Type B pancreatic cell (in vitro differentiated cells): Measurements from ENCODE around the gene LAPTM5. TPM values are rescaled to one million over a fixed set of nuclear protein-coding genes. Genes with fewer than 3 reads are reported as not detected.

Experiments used
- DNase-seq: peaks from one replicate; pipeline ENCODE4 v3.0.0; 2021; ENCODE audit warnings: mixed read lengths; ENCODE audit not compliant: unreplicated experiment; ENCODE audit errors: extremely low spot score
- H3K27ac Mint-ChIP-seq: 2 replicates; pipeline ENCODE4 v1.8.0; 2021; ENCODE audit warnings: mild to moderate bottlenecking, mixed read lengths
- H3K27me3 Mint-ChIP-seq: 2 replicates; pipeline ENCODE4 v1.8.0; 2021; ENCODE audit warnings: mixed read lengths
- H3K36me3 Mint-ChIP-seq: 2 replicates; pipeline ENCODE4 v1.8.0; 2021; ENCODE audit warnings: mixed read lengths
- H3K4me1 Mint-ChIP-seq: one replicate; pipeline ENCODE4 v1.8.0; 2021; ENCODE audit warnings: mixed read lengths; ENCODE audit not compliant: unreplicated experiment
- H3K4me3 Mint-ChIP-seq: 2 replicates; pipeline ENCODE4 v1.8.0; 2021; ENCODE audit warnings: mild to moderate bottlenecking, mixed read lengths
- H3K9me3 Mint-ChIP-seq: 2 replicates; pipeline ENCODE4 v1.8.0; 2021; ENCODE audit warnings: mixed read lengths
- CTCF ChIP-seq: fragments of 200-600 bp; sonication (generic); conservative IDR thresholded peaks from 2 replicates; pipeline ENCODE4 v1.5.0; 2021; ENCODE audit warnings: antibody characterized with exemption, mild to moderate bottlenecking
- total RNA-seq: library from RNA; stranded (reverse); gene quantifications from 2 replicates; pipeline ENCODE4 v1.2.1, GENCODE V29; 2021; ENCODE audit warnings: low replicate concordance

The LAPTM5 gene
- total RNA-seq, 1 donor from 2014 or later = 0.24 TPM

DNA sequence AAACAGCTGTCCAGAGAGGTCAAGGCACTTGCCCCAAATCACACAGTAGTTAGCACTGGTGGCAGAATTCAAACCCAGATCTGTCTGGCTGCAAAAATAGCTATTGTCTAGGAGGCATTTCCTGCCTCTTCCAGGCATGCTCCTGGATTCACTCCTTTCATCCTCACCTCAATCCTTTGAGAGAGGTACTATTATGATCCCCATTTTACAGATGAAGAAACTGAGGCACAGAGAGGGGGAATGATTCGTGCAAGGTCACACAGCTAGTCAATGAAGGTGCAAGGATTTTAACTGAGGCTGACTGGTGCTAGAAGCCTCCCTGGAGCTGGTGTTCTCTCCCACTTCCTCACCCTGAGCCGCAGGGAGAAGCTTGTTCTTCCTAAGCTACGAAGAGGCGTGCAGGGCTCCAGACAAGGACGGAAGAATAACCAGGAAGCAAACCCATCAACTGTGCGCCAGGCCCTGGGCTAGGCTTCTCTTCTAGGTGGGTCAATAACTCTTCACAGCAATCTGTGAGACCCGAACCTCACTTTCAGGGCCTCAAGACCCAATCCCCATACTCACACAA is 631 bp upstream of the LAPTM5 start:
- no peak for DNase-seq
- no peak overlapping the region for H3K4me3 Mint-ChIP-seq
- H3K27ac Mint-ChIP-seq = no peak overlapping the region
- no peaks in the 10 kb centered on the region for H3K9me3 Mint-ChIP-seq
- H3K36me3 Mint-ChIP-seq = no peaks in the 10 kb centered on the region
- TF ChIP-seq CTCF = no peak
- H3K27me3 Mint-ChIP-seq = no peaks in the 10 kb centered on the region
- peaks cover 26% of the 10 kb centered on the region for H3K4me1 Mint-ChIP-seq

DNA sequence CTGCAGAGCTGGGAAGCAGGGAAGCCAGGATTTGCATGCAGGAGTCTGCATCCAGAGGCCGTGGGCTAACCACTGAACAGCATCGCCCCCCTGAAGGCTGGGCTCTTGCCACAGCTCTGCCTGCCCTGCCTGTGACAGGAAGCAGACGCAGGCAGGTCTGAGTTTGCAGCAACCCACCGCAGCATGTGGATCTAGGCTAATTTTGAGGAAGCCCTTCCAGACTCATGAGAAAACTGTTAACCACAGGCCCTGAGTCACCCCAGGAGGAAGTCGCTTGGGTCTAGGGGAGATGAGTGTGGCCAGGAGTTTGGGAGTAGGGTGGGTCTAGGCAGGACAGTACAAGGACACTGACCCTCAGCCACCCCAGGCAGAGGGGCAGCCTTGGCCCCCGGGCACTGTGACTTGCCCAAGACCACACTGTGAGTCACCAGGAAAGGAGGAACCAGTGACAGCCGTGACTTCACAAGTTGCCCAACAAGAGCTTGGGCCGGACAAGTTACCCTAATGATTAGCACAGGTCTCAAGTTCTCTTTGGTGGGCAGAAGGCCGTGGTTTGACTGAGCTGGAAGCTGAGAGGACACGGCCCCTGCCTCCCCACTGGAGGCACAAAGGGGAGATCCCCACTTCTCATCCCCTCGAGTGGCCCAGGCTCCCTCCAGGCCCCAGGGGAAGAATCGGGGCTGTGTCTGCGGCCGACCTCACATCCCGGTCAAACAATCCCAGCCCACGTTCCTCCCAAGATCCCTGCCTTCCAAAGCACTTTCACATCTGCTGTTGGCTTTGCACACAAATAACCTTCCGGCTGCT is 826 bp downstream of the LAPTM5 start:
- Mint-ChIP-seq H3K36me3 (no peaks in the 10 kb centered on the region), H3K9me3 (no peaks in the 10 kb centered on the region), H3K27me3 (no peaks in the 10 kb centered on the region), H3K4me3 (no peak overlapping the region), H3K4me1 (peaks cover 24% of the 10 kb centered on the region), H3K27ac (peak overlapping the region; percentile 48)
- no peak for DNase-seq
- TF ChIP-seq CTCF = no peak

- Mint-ChIP-seq H3K9me3 (no peaks in the 10 kb centered on the region), H3K4me3 (no peak overlapping the region), H3K4me1 (peaks cover 20% of the 10 kb centered on the region), H3K27ac (no peak overlapping the region), H3K27me3 (no peaks in the 10 kb centered on the region), H3K36me3 (no peaks in the 10 kb centered on the region)
- DNase-seq = no peak
- no peak for TF ChIP-seq CTCF
Observed at GRCh38 chr1:30756206-30756544, 1.4 kb downstream of the LAPTM5 start.

- Mint-ChIP-seq H3K4me1 (peaks cover 16% of the 10 kb centered on the region), H3K36me3 (no peaks in the 10 kb centered on the region), H3K4me3 (no peak overlapping the region), H3K27me3 (no peaks in the 10 kb centered on the region), H3K9me3 (no peaks in the 10 kb centered on the region), H3K27ac (peak overlapping the region; percentile 9)
- no peak for TF ChIP-seq CTCF
- no peak for DNase-seq
Observed at GRCh38 chr1:30755746-30756145, 1.8 kb downstream of the LAPTM5 start.

- Mint-ChIP-seq H3K4me1 (peaks cover 15% of the 10 kb centered on the region), H3K4me3 (no peak overlapping the region)
Observed at GRCh38 chr1:30755334-30755733, 2.2 kb downstream of the LAPTM5 start.

More at GRCh38 chr1:30755334-30755733, 2.2 kb downstream of the LAPTM5 start:
- Mint-ChIP-seq H3K27me3 (no peaks in the 10 kb centered on the region), H3K27ac (peak overlapping the region; percentile 9), H3K36me3 (no peaks in the 10 kb centered on the region), H3K9me3 (no peaks in the 10 kb centered on the region)
- no peak for DNase-seq
- no peak for TF ChIP-seq CTCF
